ENCODE data around the gene TTLL3.

TTLL3 gene

GRCh38 chr3:9833078-9833477, 23.0 kb downstream of the TTLL3 start (continued):
- no peak for TF ChIP-seq TSHZ2 (CRISPR knock-in tag; IDR thresholded peaks at IDR 0.05)

GRCh38 chr3:9834520-9835380, 24.7 kb downstream of the TTLL3 start:
- no peak for TF ChIP-seq TCF4 (CRISPR knock-in tag; IDR thresholded peaks at IDR 0.05; ENCODE audit: borderline replicate concordance)
- TF ChIP-seq OSR1 (CRISPR knock-in tag; IDR thresholded peaks at IDR 0.05), result no peak
- no peak for TF ChIP-seq BACH2 (CRISPR knock-in tag; IDR thresholded peaks at IDR 0.05; ENCODE audit: borderline replicate concordance)
- TF ChIP-seq RARB (CRISPR knock-in tag; IDR thresholded peaks at IDR 0.05), result no peak
- no peak for TF ChIP-seq CSDC2 (CRISPR knock-in tag; IDR thresholded peaks at IDR 0.05)
- no peak for TF ChIP-seq ZFP30 (CRISPR knock-in tag; IDR thresholded peaks at IDR 0.05)
- TF ChIP-seq CREB5 (CRISPR knock-in tag; IDR thresholded peaks at IDR 0.05; ENCODE audit: low read depth), result no peak
- TF ChIP-seq ARNTL (CRISPR knock-in tag; IDR thresholded peaks at IDR 0.05; ENCODE audit: borderline replicate concordance, low read depth), result no peak
- TF ChIP-seq PPARA (CRISPR knock-in tag; IDR thresholded peaks at IDR 0.05; ENCODE audit: borderline replicate concordance), result no peak
- no peak for TF ChIP-seq PATZ1 (CRISPR knock-in tag; IDR thresholded peaks at IDR 0.05; ENCODE audit: borderline replicate concordance)
- no peak for TF ChIP-seq TOX (CRISPR knock-in tag; IDR thresholded peaks at IDR 0.05; ENCODE audit: borderline replicate concordance)
- no peak for TF ChIP-seq POU6F1 (CRISPR knock-in tag; IDR thresholded peaks at IDR 0.05; ENCODE audit: borderline replicate concordance, low read depth)

GRCh38 chr3:9837701-9838582, 27.9 kb downstream of the TTLL3 start:
- TF ChIP-seq TCF4 (CRISPR knock-in tag; IDR thresholded peaks at IDR 0.05; ENCODE audit: borderline replicate concordance) (no peak), ZNF8 (CRISPR knock-in tag; IDR thresholded peaks at IDR 0.05) (no peak), CSDC2 (CRISPR knock-in tag; IDR thresholded peaks at IDR 0.05) (no peak), ZNF70 (CRISPR knock-in tag; IDR thresholded peaks at IDR 0.05) (no peak)
- ATAC-seq, result no peak

More at GRCh38 chr3:9834520-9835380, 24.7 kb downstream of the TTLL3 start:
- no peak; the same call in 2 of the 3 replicates for ATAC-seq

GRCh38 chr3:9838856-9839255, 28.8 kb downstream of the TTLL3 start:
- ATAC-seq, result no peak
- TF ChIP-seq OSR1 (CRISPR knock-in tag; IDR thresholded peaks at IDR 0.05), result no peak
- no peak for TF ChIP-seq ZNF70 (CRISPR knock-in tag; IDR thresholded peaks at IDR 0.05)
- no peak for TF ChIP-seq ZFP30 (CRISPR knock-in tag; IDR thresholded peaks at IDR 0.05)
- TF ChIP-seq ARNTL (CRISPR knock-in tag; IDR thresholded peaks at IDR 0.05; ENCODE audit: borderline replicate concordance, low read depth), result no peak
- TF ChIP-seq SNAI2 (CRISPR knock-in tag; IDR thresholded peaks at IDR 0.05), result no peak
